DLD1 (cell line): Measurements from ENCODE around the gene USF1.
"Not testable (repeated sequence)": the region's sequence is repeated elsewhere in the genome, so short reads cannot be mapped to it uniquely, and the experiment has no call there.

ENCODE experiments used
- in situ Hi-C: cut with HindIII; loops from 2 replicates; pipeline ENCODE4 v1.10.0; 2017; ENCODE audit warnings: low sequenced_read_pairs

The USF1 gene

DNA sequence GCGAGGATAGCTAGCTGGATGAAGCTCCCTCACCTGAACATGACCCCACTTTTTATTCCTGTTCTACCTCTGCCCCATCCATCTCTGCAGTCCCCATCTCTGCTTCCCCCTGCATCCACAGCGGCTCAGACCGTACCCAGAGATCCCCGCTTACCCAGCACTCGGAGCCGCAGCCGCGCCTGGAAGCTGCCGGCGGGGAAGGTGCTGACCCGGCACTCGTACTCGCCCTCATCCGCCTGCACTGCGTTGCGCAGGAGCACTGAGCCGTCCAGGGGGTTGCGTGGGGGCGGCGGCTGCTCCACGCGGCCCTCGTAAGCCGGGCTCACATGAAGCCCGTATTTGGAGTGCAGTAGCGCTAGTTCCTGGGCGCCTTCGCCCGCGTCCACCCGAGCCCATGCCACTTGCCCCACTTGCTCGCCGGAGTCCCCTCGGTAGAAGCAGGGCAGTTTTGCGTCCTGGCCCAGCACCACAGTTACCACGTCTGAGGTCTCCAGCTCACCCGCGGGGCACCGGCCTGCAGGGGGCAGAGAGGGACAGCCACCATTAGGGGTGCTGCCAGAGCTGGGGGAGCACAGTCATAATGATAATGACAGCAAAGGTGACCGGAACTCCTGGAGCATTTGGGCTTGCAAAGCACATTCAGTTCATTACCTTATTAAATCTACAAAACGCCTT lies 33.8 kb upstream of the USF1 start:
- in situ Hi-C loops, result no loop called here

DNA sequence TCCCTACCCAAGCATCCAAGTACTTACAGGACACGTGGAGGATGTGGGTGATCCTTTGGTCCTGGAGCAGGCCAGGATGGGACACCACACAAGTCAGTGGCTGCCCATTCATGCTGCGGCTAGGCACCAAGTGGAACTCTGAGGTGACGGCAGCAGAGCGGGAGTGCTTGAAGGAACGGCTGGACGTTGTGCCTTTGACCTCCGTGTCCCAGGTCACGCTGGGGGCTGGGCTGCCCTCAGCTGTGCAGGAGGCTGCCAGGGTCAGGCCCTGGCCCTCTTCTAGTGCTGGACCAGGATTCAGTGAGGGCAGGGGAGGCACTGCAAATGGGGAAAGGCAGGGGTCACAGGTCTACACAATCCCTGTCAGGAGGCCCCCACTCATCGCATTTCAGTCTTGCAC lies 31.6 kb upstream of the USF1 start:
- in situ Hi-C loops, result no loop called here

DNA sequence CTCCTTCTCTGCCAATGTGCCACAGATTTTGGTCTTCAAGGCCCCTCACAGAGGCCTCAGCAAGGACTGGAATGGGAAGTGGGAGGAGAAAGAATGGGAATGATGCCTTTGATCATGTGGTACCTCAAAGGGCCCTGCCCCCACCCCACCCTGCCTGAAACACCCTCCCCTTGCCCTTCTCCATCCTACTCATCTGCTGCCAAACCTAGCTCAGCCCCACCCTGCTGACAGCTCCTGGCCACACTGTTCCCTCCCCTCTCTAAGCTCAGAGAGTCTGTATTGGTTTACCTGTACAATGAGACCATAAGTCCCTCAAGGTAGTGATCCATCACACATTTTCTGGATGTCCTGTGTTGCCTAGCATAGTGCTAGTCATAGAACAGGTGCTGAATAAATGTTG lies 30.6 kb upstream of the USF1 start:
- in situ Hi-C loops, result no loop called here

DNA sequence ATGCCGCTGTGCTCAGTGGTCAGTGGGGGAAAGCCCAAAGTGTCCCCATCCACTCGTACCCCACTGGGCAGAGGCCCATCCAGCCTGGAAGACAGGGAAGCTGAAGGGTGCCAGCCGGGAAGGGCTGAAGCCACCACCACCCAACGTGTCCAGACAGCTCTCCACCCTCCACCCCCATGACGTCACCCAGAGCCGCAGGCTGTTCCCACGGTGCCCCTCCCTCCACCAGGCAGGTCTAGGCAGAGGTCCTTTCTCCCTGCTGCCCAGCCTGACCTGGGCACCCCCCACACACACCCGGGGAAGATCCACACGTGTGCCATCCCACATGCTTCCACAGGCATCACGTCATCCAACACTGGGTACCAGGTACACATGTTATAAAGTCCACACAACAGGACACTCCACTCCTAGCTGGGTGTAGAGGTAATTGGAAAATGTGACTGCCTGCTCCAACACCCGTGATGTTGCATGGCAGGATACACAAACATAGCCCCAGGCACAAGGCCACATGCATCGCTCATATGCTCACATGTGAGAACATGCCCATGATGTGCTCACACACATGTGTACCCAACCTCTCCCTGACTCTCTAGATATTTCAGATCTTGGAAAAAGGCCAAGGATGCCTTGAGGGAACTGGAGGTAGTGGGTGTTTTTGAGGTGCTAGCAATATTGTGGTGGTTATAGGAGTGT lies 29.0 kb upstream of the USF1 start:
- in situ Hi-C loops, result no loop called here

DNA sequence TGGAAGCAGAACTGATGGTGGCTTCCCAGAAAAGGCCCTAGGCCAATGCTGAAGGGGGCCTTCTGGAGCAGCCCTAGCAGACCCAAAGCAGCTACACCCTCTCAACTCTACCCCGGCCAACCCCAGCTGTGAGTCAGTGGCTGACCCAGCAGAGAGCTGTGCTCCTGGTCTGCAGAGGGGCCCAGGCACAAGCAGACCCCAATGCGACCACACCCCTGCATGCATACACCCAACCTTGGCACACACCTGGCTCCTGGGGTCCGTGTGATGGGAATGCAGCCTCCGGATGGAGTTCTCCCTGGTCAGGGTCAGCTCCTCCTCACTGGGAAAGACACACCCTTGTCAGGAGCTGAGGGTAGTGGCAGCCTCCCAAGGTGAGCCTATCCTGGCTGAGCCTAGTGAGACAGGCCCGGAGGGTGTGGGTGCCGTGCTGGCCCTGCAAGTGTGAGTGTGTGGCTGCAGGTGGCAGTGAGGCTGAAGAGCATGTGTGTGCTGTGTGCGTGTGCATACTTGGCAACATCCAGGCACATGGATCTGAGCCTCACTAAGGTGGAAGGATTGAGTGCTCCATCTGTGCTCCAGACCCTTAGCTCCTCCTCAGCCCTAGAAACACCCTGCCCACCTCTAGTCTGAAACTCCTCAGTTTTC lies 27.8 kb upstream of the USF1 start:
- in situ Hi-C loops, result no loop called here

DNA sequence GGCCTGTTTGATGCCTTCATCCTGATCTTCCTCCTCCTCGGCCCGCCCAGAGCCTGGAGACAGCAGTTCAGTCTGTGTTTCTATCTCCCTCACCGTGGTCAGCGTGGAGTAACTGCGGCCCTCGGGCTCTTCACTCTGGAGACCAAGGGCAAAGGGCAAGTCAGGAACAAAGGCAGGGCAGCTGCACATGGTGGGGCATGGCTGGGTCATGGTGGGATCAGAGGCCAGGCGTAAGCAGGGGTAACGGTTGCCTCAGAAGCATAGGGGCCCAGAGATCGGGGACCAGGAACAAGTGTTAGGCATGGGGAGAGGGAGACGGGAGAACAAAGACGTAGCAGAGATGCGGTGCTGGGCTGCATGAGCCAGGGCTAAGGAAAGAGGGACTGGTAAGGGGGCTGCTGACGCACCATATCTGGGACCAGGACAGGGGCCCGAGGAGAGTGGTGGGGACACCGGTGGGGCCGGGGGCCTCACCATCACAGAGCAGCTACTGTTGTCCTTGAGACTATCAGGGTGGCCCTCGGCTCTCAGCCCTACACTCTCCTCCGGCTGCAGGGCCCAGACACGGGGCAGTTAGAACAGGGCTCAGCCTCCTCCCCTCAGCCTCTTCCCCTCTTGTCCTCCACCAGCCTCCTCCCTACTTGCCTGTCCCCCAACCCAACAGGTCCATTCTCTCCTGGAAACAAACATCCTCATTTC lies 27.1 kb upstream of the USF1 start:
- in situ Hi-C loops, result no loop called here

DNA sequence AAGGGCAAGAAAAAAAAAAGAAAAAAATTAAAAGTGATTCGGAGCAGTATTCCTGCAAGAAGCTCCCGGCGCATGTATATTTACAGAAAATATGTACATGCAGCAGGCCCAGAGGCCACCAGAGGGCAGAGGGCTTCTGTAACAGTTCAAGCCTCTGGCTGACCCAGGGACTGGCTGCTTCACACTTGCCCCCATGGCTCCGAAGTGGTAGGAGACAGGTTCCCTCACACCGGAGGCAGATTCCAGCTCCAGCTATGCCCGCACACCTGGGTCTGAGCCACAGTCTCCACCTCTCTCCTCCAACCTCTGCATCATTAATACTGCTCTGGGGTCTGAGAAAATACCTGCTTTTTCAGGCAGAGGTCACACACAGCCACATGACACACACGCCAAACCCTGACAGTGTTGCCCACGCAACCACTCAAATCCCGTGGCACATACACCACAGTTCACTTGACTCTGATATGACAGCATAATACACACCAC lies 26.2 kb upstream of the USF1 start:
- in situ Hi-C loops, result no loop called here

DNA sequence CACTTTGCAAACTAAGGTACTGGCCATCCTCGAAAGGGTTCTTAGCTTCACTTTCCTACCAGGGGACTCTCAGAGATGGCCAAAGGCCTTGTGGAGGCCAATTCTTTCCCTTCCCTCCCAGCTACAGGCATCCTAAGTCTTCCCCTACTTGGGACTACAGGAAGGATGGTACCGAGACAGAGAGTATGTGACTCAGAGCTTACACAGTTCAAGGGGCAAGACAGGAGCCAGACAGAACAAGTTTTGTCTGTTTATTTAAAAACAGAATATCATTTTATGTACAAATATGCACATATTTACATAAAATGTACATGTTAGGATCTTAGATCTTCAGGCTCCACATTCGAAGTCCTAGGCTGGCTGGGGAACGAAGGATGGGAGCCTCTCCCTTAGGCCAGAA lies 25.0 kb upstream of the USF1 start:
- in situ Hi-C loops, result no loop called here

DNA sequence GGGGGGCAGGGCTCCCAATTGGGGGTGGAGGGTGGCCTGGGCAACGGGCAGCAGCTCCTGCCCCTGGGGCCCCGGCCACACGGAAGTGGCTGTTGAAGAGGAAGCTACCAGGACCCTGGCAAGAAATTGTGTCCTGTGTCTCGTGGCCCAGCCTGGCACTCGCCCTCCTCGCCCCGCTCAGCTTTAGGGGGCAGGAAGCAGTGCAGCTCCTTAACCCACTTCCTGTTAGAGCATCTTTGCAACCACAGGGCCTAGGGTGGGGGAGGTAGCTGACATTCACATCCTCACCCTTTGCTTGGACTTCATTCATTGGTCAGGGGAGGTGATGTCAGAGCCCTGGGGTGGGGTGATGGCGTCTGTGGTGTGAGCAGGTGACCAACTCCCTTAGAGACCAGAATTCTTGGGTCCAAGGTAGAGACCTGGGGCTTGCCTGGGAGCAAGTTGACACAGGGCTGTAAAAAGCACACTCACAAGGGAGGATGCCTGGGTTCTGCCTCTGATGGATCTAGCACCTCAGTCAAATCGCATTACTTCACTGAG lies 24.0 kb upstream of the USF1 start, which contains the start of gene ARHGAP30:
Gene ARHGAP30, minus strand, starts transcription at position 161 of the 540 bp plus-strand sequence. CDS start 267 bp downstream, outside the sequence.
- in situ Hi-C loops, result no loop called here

DNA sequence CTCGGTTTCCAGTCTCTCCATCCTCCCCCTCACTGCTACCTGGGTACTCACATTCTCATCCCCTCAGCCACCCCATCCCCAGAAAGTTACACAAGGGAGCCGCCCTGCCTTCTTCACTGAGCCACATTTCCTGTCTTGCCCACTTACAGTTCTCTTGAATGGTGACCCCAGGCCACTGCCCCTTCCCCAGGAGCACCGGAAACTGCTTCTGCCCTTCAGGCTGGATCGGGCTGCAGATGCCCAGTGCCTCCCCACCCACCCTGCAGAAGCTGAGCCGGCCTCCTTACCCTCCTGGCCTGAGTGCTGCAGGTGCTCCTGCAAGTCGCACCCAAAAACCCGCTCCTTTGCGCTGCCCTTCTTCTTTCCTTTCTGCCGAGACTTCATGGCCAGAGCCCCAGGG lies 23.5 kb upstream of the USF1 start:
- in situ Hi-C loops, result no loop called here

DNA sequence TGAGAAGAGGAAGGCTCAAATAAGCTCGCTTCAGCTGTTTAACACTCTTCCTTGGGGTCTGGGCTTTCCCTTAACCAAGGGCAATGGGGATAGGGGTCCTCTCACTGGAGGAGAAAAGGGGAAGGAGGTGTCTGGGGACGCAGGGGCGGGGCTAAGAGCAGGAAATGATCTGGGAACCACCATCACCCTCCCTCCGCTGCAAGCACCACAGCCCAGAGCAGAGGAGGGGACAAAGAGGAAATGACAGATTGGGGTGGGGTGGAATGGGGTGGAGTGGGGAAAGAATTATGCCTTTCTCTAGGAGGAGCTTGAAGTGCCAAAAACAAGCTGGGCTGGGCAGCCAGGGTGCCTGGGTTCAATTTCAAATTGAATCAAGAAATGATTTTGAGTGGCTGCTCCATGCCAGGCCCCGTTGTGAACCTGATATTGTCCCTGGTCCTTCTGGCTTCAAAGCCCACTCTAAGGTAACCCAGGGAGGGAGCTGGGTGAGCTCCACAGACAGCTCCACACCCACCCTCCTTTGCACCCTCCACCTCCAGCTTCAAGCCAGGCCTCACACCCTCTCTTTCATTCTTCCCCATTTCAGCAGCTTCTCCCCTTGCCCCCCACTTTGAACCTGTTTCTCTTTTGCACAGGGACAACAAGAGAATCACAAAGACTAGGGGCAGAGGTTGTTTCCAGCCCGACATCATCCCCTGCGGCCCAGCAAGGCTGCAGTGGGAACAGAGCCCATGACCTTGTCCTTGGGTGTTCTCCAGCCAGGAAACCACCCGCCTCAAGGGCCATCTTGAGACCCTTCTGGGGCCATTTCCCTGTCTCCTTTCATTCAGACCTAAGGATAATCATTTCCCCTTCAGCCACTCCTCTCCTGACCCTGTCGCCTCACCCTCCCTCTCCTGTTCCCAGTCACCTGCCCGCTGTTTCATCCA lies 22.8 kb upstream of the USF1 start:
- in situ Hi-C loops, result no loop called here

DNA sequence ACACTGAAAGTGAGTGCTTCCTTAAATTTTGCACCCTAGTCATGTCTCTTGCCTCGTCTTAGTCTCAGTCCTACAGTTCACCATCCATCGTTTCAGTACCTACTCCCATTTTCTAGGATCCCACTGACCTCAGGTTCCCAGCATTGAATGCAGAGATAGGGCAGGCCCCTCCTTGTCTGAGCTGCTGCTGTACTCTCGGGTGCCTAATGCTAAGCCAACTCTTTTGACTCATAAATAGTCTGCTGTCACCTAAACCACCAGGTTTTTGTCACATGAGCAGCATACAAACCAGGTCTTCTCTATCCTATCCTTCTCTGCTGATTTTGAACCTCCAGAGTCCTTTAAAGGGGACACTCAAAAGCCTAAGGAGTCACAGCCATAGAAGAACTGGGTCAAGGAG lies 20.9 kb upstream of the USF1 start:
- in situ Hi-C loops, result no loop called here

DNA sequence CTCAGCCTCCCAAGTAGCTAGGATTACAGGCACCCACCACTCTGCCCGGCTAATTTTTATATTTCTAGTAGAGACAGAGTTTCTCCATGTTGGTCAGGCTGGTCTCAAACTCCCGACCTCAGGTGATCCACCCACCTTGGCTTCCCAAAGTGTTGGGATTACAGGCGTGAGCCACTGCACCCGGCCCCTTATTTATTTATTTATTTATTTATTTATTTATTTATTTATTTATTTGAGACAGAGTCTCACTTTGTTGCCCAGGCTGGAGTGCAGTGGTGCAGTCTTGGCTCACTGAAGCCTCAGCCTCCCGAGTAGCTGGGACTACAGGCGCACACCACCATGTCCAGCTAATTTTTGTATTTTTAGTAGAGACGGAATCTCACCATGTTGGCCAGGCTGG lies 19.9 kb upstream of the USF1 start:
- in situ Hi-C loops, result not testable (repeated sequence)

DNA sequence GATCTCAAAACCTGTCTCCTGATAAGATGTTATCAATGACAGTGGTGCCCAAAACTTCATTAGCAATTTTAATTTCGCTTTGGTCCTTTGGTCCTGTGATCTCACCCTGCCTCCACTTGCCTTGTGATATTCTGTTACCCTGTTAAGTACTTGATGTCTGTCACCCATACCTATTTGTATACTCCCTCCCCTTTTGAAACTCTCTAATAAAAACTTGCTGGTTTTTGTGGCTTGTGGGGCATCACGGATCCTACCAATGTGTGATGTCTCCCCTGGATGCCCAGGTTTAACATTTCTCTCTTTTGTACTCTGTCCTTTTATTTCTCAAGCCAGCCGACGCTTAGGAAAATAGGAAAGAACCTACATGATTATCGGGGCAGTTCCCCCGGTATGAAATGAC lies 18.2 kb upstream of the USF1 start:
- in situ Hi-C loops, result not testable (repeated sequence)

DNA sequence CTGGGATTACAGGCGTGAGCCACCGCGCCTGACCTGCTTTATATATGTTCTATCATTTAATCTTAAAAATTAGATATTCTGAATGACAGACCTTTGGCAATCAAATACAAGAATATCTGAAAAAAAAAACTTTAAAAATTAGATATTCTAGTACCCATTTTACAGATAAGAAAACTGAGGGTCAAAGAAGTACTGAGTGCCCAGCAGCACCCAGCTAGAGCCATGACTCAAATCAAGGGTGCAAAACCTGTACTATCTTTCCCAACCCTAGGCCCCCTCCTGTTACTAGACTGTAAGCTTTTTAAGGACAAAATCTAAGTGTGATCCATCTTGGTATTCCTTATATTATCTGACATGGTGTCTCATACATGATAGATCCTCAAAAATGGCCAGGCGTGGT lies 15.6 kb upstream of the USF1 start:
- in situ Hi-C loops, result no loop called here

DNA sequence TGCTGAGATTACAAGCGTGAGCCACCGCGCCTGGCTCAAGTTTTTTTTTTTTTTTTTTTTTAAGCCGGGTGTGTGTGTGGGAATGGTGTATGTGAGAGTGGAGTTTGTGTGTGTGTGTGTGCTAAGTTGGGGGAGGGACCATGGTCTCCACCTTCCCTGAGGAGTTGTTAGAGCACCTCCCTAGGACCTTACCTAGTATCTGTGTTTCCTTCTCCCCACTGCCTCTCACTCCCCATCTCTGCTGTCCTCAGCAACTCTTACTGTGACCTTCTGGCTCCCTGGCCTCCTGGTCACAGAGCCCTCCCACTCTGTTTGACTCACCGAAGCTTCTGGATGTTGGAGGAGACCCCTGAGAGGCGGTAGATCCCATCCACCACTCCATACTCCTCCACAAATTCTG lies 13.5 kb upstream of the USF1 start:
- in situ Hi-C loops, result no loop called here

DNA sequence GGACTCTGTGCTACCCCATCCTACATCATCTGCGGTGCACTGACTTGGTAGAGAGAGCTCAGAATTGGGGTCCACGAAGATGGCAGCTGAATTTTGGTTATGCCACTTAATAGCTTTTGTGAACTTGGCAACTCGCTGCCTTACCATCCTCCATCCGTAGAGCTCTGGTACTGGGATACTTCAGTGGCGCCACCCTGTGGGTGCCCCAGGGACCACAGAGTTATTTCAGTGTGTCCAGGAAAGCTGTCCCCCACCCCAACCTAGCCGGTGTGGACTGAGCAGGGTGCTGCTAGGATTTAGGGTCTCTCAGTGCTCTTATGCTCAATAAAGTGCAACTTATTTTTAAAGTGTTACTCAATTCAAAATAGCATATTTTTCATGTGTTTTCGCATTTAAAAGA lies 9.0 kb upstream of the USF1 start:
- in situ Hi-C loops, result no loop called here

DNA sequence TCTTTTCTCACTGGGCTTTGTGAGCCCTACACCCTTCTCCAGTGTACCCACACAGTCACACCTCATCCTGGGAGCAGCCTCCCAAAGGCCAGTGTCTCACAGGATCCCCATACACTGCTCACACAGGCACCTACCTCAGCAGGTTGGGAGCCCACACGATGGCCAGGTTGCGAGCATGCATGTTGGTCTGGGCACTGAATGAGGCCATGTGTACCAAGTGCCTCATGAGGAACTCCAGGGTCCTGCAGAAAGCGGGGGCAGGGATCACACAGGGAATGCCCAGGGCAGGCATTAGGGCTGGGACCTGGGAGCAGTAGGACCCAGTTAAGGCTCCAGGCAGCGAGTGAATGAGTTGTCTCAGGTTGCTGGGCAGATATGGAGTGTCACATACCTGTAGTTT lies 8.5 kb upstream of the USF1 start:
- in situ Hi-C loops, result no loop called here

DNA sequence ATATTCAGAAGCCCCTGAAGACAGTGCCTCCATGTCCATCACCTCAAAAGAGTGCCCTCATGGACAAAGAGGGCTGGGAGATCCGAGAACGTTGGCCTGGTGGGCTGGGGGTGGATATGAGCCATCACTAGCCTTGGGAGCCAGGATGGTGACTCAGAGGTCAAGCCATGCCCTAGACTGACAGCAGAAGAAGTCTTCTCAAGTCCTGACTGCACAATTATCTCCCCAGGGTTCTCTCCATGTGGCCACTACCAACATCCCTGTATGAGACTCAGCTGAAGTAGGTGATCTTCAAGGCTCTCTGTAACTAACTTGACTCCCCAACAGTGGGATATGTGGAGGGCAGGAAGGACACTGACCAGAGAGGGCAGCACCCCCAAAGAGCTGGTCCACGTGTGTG lies 7.1 kb upstream of the USF1 start:
- in situ Hi-C loops, result no loop called here

DNA sequence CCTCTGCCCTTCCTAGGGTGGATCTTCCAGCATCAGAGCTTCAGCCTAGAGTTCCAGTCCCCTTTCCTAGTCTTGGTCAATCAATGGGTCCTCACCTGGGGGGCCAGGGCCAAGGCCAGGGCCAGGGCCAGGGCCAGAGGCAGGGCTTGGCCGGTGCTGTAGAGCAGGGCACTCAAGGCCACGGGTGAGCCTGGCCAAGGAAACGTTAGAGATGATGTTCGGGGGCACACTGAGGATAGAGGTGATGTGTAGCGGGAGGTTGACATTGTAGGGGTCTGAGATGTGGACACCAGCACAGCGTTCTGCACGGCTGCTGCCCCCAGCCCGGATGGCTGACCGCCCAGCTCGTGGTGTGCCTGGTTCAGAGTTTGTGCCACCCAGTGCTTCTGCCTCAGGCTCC lies 5.4 kb upstream of the USF1 start:
- in situ Hi-C loops, result no loop called here
